Endodermal cell (in vitro differentiated cells): Measurements from ENCODE around the gene MIER2. TPM values are rescaled to one million over a fixed set of nuclear protein-coding genes. Genes with fewer than 3 reads are reported as not detected.

Experiments used
- DNase-seq: peaks from one replicate; pipeline ENCODE4 v3.0.0-alpha.2; 2017
- H3K27ac ChIP-seq: 2 replicates; pipeline ENCODE4 v1.5.1; 2013; ENCODE audit warnings: mild to moderate bottlenecking, low read depth, low read length, moderate library complexity
- H3K27me3 ChIP-seq: 2 replicates; pipeline ENCODE4 v1.6.1; 2013; ENCODE audit warnings: mild to moderate bottlenecking, low read length, moderate library complexity; ENCODE audit not compliant: insufficient read depth, control insufficient read depth, poor library complexity, severe bottlenecking
- H3K36me3 ChIP-seq: 2 replicates; pipeline ENCODE4 v1.7.0; 2013; ENCODE audit warnings: mild to moderate bottlenecking, low read length, moderate library complexity; ENCODE audit not compliant: control insufficient read depth, insufficient read depth
- H3K4me1 ChIP-seq: one replicate; pipeline ENCODE4 v1.7.0; 2013; ENCODE audit warnings: low read length; ENCODE audit not compliant: control insufficient read depth, insufficient read depth
- H3K4me3 ChIP-seq: 2 replicates; pipeline ENCODE4 v1.5.1; 2013; ENCODE audit warnings: mild to moderate bottlenecking, low read length, moderate library complexity
- H3K9ac ChIP-seq: 2 replicates; pipeline ENCODE4 v1.6.1; 2013; ENCODE audit warnings: mild to moderate bottlenecking, low read length, moderate library complexity; ENCODE audit not compliant: poor library complexity, severe bottlenecking; ENCODE audit errors: extremely low read depth
- H3K9me3 ChIP-seq: 2 replicates; pipeline ENCODE4 v1.6.1; 2013; ENCODE audit warnings: mild to moderate bottlenecking, low read length, moderate library complexity; ENCODE audit not compliant: control insufficient read depth
- H3K27ac Mint-ChIP-seq: 2 replicates; pipeline ENCODE4 v1.8.0; 2020; ENCODE audit warnings: mixed read lengths
- H3K27me3 Mint-ChIP-seq: 2 replicates; pipeline ENCODE4 v1.8.0; 2021; ENCODE audit warnings: mild to moderate bottlenecking, mixed read lengths; ENCODE audit not compliant: insufficient read depth
- H3K36me3 Mint-ChIP-seq: 2 replicates; pipeline ENCODE4 v1.8.0; 2020; ENCODE audit warnings: low read depth, mixed read lengths
- H3K4me1 Mint-ChIP-seq: 2 replicates; pipeline ENCODE4 v1.8.0; 2020; ENCODE audit warnings: mixed read lengths
- H3K4me3 Mint-ChIP-seq: 2 replicates; pipeline ENCODE4 v1.8.0; 2020; ENCODE audit warnings: mild to moderate bottlenecking, moderate library complexity, mixed read lengths
- H3K9me3 Mint-ChIP-seq: 2 replicates; pipeline ENCODE4 v1.8.0; 2020; ENCODE audit warnings: mild to moderate bottlenecking, mixed read lengths
- WGBS, 2 experiments: methylation state at CpG; one replicate each; pipeline versions ENCODE4 v1.1.5 to v1.1.7; 2013; ENCODE audit warnings: missing lambda C conversion rate in 2 of 2, mixed read lengths in 1 of 2; ENCODE audit not compliant: insufficient coverage in 1 of 2, insufficient read length in 1 of 2; 5-methylcytosine and 5-hydroxymethylcytosine counted together
- total RNA-seq, 2 donors: library from RNA; stranded (reverse); fragmentation: NEBNext Ultra II Directional in 1 of 2; extraction: Animal tissue kit (Norgen Biotek cat#: 25700) in 1 of 2; gene quantifications; 2 replicates in 1 of 2; 3 replicates in 1 of 2; pipeline ENCODE4 v1.2.1, GENCODE V29; 2021
- TF ChIP-seq, protein P1 (sequence below): fragments of 200-600 bp; sonication (generic); conservative IDR thresholded peaks from 2 replicates; pipeline ENCODE4 v1.5.0; 2021; ENCODE audit warnings: antibody characterized with exemption, mild to moderate bottlenecking

The MIER2 gene
- total RNA-seq, 2 donors from 2014 or later: 50.5 to 51.3 TPM

DNA sequence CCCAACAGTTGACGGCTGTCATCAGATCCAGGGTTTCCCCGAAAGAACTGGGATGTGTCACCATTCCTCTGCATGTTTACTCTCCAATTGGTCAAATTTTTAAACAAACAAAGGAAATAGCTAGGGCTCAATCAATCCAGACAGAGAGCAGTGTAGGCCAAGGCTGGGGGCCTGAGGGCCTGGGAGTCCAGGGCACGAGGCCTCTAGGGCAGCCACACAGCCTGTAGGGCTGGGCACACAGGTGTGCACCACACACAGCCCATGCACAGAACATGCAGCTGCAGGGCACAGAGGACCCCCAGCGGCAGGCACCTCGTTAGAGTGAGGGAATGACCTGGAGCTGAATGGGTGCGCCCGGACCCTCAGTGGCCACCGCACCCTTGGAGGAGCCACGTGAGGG is 9.5 kb downstream of the MIER2 start:
- H3K4me1 Mint-ChIP-seq: no peaks in the 10 kb centered on the region
- peaks cover 48% of the 10 kb centered on the region for H3K36me3 ChIP-seq
- peaks cover 16% of the 10 kb centered on the region for H3K9me3 ChIP-seq
- 88 to 98% methylated on average over 6 to 9 of the region's 9 CpGs for WGBS, 2 experiments
- H3K9me3 Mint-ChIP-seq: peaks cover 9% of the 10 kb centered on the region
- no peaks in the 10 kb centered on the region for H3K27me3 ChIP-seq
- H3K27ac ChIP-seq: no peak overlapping the region
- no peak overlapping the region for H3K27ac Mint-ChIP-seq
- H3K4me3 Mint-ChIP-seq: no peak overlapping the region
- no peaks in the 10 kb centered on the region for H3K4me1 ChIP-seq
- peaks cover 58% of the 10 kb centered on the region for H3K36me3 Mint-ChIP-seq
- H3K4me3 ChIP-seq: no peak overlapping the region
- H3K9ac ChIP-seq: no peak overlapping the region
- DNase-seq: no peak
- TF ChIP-seq, protein P1, sequence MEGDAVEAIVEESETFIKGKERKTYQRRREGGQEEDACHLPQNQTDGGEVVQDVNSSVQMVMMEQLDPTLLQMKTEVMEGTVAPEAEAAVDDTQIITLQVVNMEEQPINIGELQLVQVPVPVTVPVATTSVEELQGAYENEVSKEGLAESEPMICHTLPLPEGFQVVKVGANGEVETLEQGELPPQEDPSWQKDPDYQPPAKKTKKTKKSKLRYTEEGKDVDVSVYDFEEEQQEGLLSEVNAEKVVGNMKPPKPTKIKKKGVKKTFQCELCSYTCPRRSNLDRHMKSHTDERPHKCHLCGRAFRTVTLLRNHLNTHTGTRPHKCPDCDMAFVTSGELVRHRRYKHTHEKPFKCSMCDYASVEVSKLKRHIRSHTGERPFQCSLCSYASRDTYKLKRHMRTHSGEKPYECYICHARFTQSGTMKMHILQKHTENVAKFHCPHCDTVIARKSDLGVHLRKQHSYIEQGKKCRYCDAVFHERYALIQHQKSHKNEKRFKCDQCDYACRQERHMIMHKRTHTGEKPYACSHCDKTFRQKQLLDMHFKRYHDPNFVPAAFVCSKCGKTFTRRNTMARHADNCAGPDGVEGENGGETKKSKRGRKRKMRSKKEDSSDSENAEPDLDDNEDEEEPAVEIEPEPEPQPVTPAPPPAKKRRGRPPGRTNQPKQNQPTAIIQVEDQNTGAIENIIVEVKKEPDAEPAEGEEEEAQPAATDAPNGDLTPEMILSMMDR: no peak
- H3K27me3 Mint-ChIP-seq: no peaks in the 10 kb centered on the region

DNA sequence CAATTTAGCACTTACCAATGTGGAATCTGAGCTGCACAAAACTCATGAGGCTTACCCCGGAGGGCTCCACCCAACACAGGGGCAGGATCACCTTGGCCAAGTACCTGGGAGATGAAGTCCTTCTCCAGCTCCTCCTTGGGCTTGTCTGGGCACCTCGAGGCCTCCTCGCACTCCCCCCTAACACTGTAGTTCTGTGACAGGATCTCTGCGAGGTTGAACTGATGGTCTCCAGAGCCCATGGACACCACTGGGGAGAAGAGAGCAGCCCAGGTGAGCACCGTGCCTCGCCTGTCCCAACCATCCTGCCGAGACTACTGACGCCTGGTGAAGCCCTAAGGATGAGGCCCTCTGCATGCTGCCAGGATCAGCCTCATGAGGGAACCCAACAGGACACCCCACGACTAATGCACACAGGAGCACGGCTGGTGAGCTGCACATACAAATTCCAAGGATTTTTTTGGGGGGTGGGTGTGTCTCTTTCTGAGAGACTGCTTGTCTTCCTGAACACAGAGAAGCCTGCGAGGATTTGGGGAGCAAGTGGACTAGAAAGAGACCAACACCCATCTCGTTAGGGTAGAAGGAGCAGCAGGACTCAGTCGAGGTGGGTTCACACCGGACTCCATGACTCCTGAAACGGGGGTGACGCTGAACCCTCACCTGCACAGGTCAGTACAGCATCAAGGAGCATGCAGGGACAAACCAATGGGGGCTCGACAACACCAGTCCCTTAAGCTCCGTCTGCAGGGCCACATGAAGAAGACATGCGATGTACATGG is 10.1 kb downstream of the MIER2 start:
- H3K27me3 Mint-ChIP-seq: no peaks in the 10 kb centered on the region

DNA sequence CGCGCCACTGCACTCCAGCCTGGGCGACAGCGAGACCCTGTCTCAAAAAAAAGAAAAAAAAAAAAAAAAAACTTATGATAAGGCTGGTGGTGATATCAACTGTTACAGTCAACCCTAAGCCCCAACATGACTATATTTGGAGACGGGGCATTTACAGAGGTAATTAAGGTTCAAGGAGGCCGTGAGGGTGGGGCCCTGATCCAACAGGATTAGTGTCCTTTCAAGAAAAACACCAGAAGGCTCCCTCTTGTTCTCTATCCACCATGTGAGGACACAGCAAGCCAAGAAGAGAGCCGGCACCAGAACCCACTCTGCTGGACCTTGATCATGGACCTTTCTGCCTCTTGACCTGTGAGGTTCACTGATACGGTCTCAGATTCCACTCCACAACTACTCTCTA is 14.1 kb downstream of the MIER2 start:
- Mint-ChIP-seq H3K9me3 (peaks cover 21% of the 10 kb centered on the region), H3K36me3 (peaks cover 74% of the 10 kb centered on the region)

More for the DNA sequence above, 10.1 kb downstream of the MIER2 start:
- H3K27me3 ChIP-seq: no peaks in the 10 kb centered on the region
- peaks cover 48% of the 10 kb centered on the region for H3K36me3 ChIP-seq
- Mint-ChIP-seq H3K36me3 (peaks cover 58% of the 10 kb centered on the region), H3K27ac (peak overlapping the region; percentile 17), H3K4me3 (no peak overlapping the region), H3K9me3 (peaks cover 9% of the 10 kb centered on the region), H3K4me1 (no peaks in the 10 kb centered on the region)
- peaks cover 21% of the 10 kb centered on the region for H3K9me3 ChIP-seq
- H3K27ac ChIP-seq: no peak overlapping the region
- no peak for DNase-seq
- H3K9ac ChIP-seq: no peak overlapping the region
- no peak overlapping the region for H3K4me3 ChIP-seq
- TF ChIP-seq, protein P1: no peak
- H3K4me1 ChIP-seq: no peaks in the 10 kb centered on the region
- WGBS, 2 experiments: 93 to 96% methylated on average over 17 to 19 of the region's 19 CpGs

More for the DNA sequence above, 14.1 kb downstream of the MIER2 start:
- no peaks in the 10 kb centered on the region for H3K27me3 Mint-ChIP-seq
- no peak overlapping the region for H3K4me3 Mint-ChIP-seq
- H3K9ac ChIP-seq: no peak overlapping the region
- no peak for DNase-seq
- H3K4me1 Mint-ChIP-seq: no peaks in the 10 kb centered on the region
- H3K9me3 ChIP-seq: peaks cover 39% of the 10 kb centered on the region
- TF ChIP-seq, protein P1: no peak
- WGBS, 2 experiments: 93 to 98% methylated on average over 4 to 6 of the region's 8 CpGs
- no peaks in the 10 kb centered on the region for H3K4me1 ChIP-seq
- no peak overlapping the region for H3K27ac ChIP-seq
- peaks cover 77% of the 10 kb centered on the region for H3K36me3 ChIP-seq
- H3K27me3 ChIP-seq: no peaks in the 10 kb centered on the region
- no peak overlapping the region for H3K27ac Mint-ChIP-seq
- no peak overlapping the region for H3K4me3 ChIP-seq
